Activated CD4-positive, alpha-beta T cell treated with anti-CD3 and anti-CD28 coated beads, Interleukin-2, amount 10 ng/mL, durations not matched to agents 24 days and 14 days (primary cell): ENCODE measurements around the gene ANGPT4. TPM values are rescaled to one million over a fixed set of nuclear protein-coding genes. Genes with fewer than 3 reads are reported as not detected.

ENCODE experiments used
- DNase-seq: peaks from one replicate; pipeline ENCODE4 v3.0.0; 2022
- H3K27ac Mint-ChIP-seq: one replicate; pipeline ENCODE4 v1.8.0; 2022; ENCODE audit warnings: mild to moderate bottlenecking, mixed read lengths
- H3K27me3 Mint-ChIP-seq: one replicate; pipeline ENCODE4 v1.8.0; 2022; ENCODE audit warnings: mixed read lengths
- H3K36me3 Mint-ChIP-seq: one replicate; pipeline ENCODE4 v1.8.0; 2022; ENCODE audit warnings: low read depth, mild to moderate bottlenecking, mixed read lengths
- H3K4me1 Mint-ChIP-seq: one replicate; pipeline ENCODE4 v1.8.0; 2021; ENCODE audit warnings: mixed read lengths
- H3K4me3 Mint-ChIP-seq: one replicate; pipeline ENCODE4 v1.8.0; 2022; ENCODE audit warnings: mild to moderate bottlenecking, moderate library complexity, mixed read lengths
- H3K9me3 Mint-ChIP-seq: one replicate; pipeline ENCODE4 v1.8.0; 2021; ENCODE audit warnings: mixed read lengths
- intact Hi-C: fragments of 100-400 bp; cut with micrococcal nuclease; formaldehyde crosslinking; loops from one replicate; pipeline ENCODE4 v1.15.1; 2023
- total RNA-seq: library from RNA; stranded (reverse); gene quantifications from 2 replicates; pipeline ENCODE4 v1.2.3, GENCODE V29; 2022

ANGPT4 gene
- total RNA-seq = not detected in 2 replicates

- peaks cover 13% of the 10 kb centered on the region for H3K27me3 Mint-ChIP-seq
- no peaks in the 10 kb centered on the region for H3K36me3 Mint-ChIP-seq
- DNase-seq = no peak
- H3K4me1 Mint-ChIP-seq = no peaks in the 10 kb centered on the region
- H3K9me3 Mint-ChIP-seq = no peaks in the 10 kb centered on the region
- H3K4me3 Mint-ChIP-seq = no peak within 1 kb of the TSS
- intact Hi-C loops = no loop called here
- no peak within 1 kb of the TSS for H3K27ac Mint-ChIP-seq
Observed at GRCh38 chr20:916125-916799, at the start of gene ANGPT4. Gene ANGPT4, minus strand, starts transcription at chr20:916334. Its CDS starts 120 bp downstream, at chr20:916214.

GRCh38 chr20:963795-964194, 47.7 kb upstream of the ANGPT4 start:
- no peak for DNase-seq
- Mint-ChIP-seq H3K36me3 (no peaks in the 10 kb centered on the region), H3K4me1 (peaks cover 1% of the 10 kb centered on the region), H3K27ac (no peak overlapping the region), H3K4me3 (no peak overlapping the region), H3K9me3 (no peaks in the 10 kb centered on the region), H3K27me3 (peaks cover 3% of the 10 kb centered on the region)
- intact Hi-C loops = no loop called here

GRCh38 chr20:962683-963082, 46.5 kb upstream of the ANGPT4 start:
- no peak for DNase-seq
- Mint-ChIP-seq H3K9me3 (no peaks in the 10 kb centered on the region), H3K27me3 (peaks cover 2% of the 10 kb centered on the region), H3K36me3 (no peaks in the 10 kb centered on the region), H3K4me1 (peaks cover 1% of the 10 kb centered on the region), H3K27ac (no peak overlapping the region), H3K4me3 (no peak overlapping the region)
- intact Hi-C loops = no loop called here

- Mint-ChIP-seq H3K36me3 (no peaks in the 10 kb centered on the region), H3K4me3 (no peak overlapping the region), H3K4me1 (peaks cover 1% of the 10 kb centered on the region), H3K9me3 (no peaks in the 10 kb centered on the region), H3K27me3 (peaks cover 4% of the 10 kb centered on the region), H3K27ac (no peak overlapping the region)
- DNase-seq = no peak
- intact Hi-C loops = no loop called here
Observed at GRCh38 chr20:962223-962622, 46.1 kb upstream of the ANGPT4 start.

GRCh38 chr20:961768-962167, 45.6 kb upstream of the ANGPT4 start:
- no peaks in the 10 kb centered on the region for H3K36me3 Mint-ChIP-seq
- no peaks in the 10 kb centered on the region for H3K9me3 Mint-ChIP-seq
- H3K4me3 Mint-ChIP-seq = no peak overlapping the region
- no peak overlapping the region for H3K27ac Mint-ChIP-seq
- intact Hi-C loops = no loop called here
- peaks cover 1% of the 10 kb centered on the region for H3K4me1 Mint-ChIP-seq
- DNase-seq = no peak
- peaks cover 4% of the 10 kb centered on the region for H3K27me3 Mint-ChIP-seq

GRCh38 chr20:959996-960615, 44.0 kb upstream of the ANGPT4 start:
- H3K9me3 Mint-ChIP-seq = no peaks in the 10 kb centered on the region
- no peaks in the 10 kb centered on the region for H3K36me3 Mint-ChIP-seq
- DNase-seq = no peak
- H3K4me3 Mint-ChIP-seq = no peak overlapping the region
- H3K27ac Mint-ChIP-seq = no peak overlapping the region
- intact Hi-C loops = no loop called here
- peaks cover 14% of the 10 kb centered on the region for H3K27me3 Mint-ChIP-seq
- peaks cover 4% of the 10 kb centered on the region for H3K4me1 Mint-ChIP-seq

GRCh38 chr20:958936-959815, 43.0 kb upstream of the ANGPT4 start:
- intact Hi-C loops = no loop called here

GRCh38 chr20:957544-957943, 41.4 kb upstream of the ANGPT4 start:
- no peak overlapping the region for H3K27ac Mint-ChIP-seq
- H3K9me3 Mint-ChIP-seq = no peaks in the 10 kb centered on the region
- intact Hi-C loops = no loop called here
- peaks cover 4% of the 10 kb centered on the region for H3K4me1 Mint-ChIP-seq
- H3K36me3 Mint-ChIP-seq = no peaks in the 10 kb centered on the region
- H3K4me3 Mint-ChIP-seq = no peak overlapping the region
- DNase-seq = no peak
- peaks cover 19% of the 10 kb centered on the region for H3K27me3 Mint-ChIP-seq

More at GRCh38 chr20:958936-959815, 43.0 kb upstream of the ANGPT4 start:
- Mint-ChIP-seq H3K36me3 (no peaks in the 10 kb centered on the region), H3K4me1 (peaks cover 4% of the 10 kb centered on the region), H3K27me3 (peaks cover 19% of the 10 kb centered on the region), H3K4me3 (no peak overlapping the region), H3K27ac (no peak overlapping the region), H3K9me3 (no peaks in the 10 kb centered on the region)
- DNase-seq = no peak

- intact Hi-C loops = loop anchor here (1.0 kb wide), 1 partner anchor 140 kb away; no protein-coding TSS in a partner anchor
- Mint-ChIP-seq H3K27me3 (peaks cover 19% of the 10 kb centered on the region), H3K36me3 (no peaks in the 10 kb centered on the region), H3K27ac (no peak overlapping the region), H3K4me1 (peaks cover 4% of the 10 kb centered on the region), H3K9me3 (no peaks in the 10 kb centered on the region), H3K4me3 (no peak overlapping the region)
- DNase-seq = peak; percentile 93
Observed at GRCh38 chr20:956330-956951, 40.3 kb upstream of the ANGPT4 start.

- Mint-ChIP-seq H3K27me3 (peaks cover 19% of the 10 kb centered on the region), H3K4me3 (no peak overlapping the region), H3K27ac (no peak overlapping the region), H3K36me3 (no peaks in the 10 kb centered on the region), H3K9me3 (no peaks in the 10 kb centered on the region), H3K4me1 (peaks cover 4% of the 10 kb centered on the region)
- no peak for DNase-seq
- intact Hi-C loops = loop anchor here (1.0 kb wide), 1 partner anchor 139 kb away; no protein-coding TSS in a partner anchor
Observed at GRCh38 chr20:955656-956055, 39.5 kb upstream of the ANGPT4 start.

- no peaks in the 10 kb centered on the region for H3K9me3 Mint-ChIP-seq
- H3K27ac Mint-ChIP-seq = no peak overlapping the region
- no peaks in the 10 kb centered on the region for H3K36me3 Mint-ChIP-seq
- no peak for DNase-seq
- peaks cover 19% of the 10 kb centered on the region for H3K27me3 Mint-ChIP-seq
- intact Hi-C loops = no loop called here
- peaks cover 4% of the 10 kb centered on the region for H3K4me1 Mint-ChIP-seq
- H3K4me3 Mint-ChIP-seq = no peak overlapping the region
Observed at GRCh38 chr20:955111-955510, 39.0 kb upstream of the ANGPT4 start.

GRCh38 chr20:953742-954141, 37.6 kb upstream of the ANGPT4 start:
- Mint-ChIP-seq H3K9me3 (no peaks in the 10 kb centered on the region), H3K36me3 (no peaks in the 10 kb centered on the region), H3K27me3 (peaks cover 24% of the 10 kb centered on the region), H3K27ac (no peak overlapping the region), H3K4me3 (no peak overlapping the region), H3K4me1 (peaks cover 2% of the 10 kb centered on the region)
- no peak for DNase-seq
- intact Hi-C loops = no loop called here

- Mint-ChIP-seq H3K9me3 (no peaks in the 10 kb centered on the region), H3K27me3 (peaks cover 32% of the 10 kb centered on the region), H3K36me3 (no peaks in the 10 kb centered on the region), H3K4me3 (no peak overlapping the region), H3K4me1 (peaks cover 2% of the 10 kb centered on the region), H3K27ac (no peak overlapping the region)
- intact Hi-C loops = no loop called here
- no peak for DNase-seq
Observed at GRCh38 chr20:952196-952795, 36.2 kb upstream of the ANGPT4 start.
